Heart left ventricle (tissue), 16 donors: ENCODE data around the gene COX18. TPM values are rescaled to one million over a fixed set of nuclear protein-coding genes. Genes with fewer than 3 reads are reported as not detected.
A peak's percentile ranks its signal among the peaks of the same experiment; 100 is the strongest.

ENCODE experiments used
- ATAC-seq, 4 donors: fragments of 200-7000 bp; cut with Tn5 transposase; one replicate each; pipeline ENCODE4 v1.9.1; 2020 to 2022; ENCODE audit warnings: moderate library complexity in 4 of 4, mild to moderate bottlenecking in 3 of 4, moderate number of reproducible peaks in 1 of 4
- DNase-seq, 5 donors: peaks; one replicate each; pipeline ENCODE4 v3.0.0-alpha.2; 2020
- H3K27ac ChIP-seq, 12 donors: fragments of 200-600 bp; sonication (generic) in 4 of 12; one replicate each; pipeline versions ENCODE4 v1.5.0 to v1.8.0; 2016 to 2022; ENCODE audit warnings: mild to moderate bottlenecking in 2 of 12
- H3K27me3 ChIP-seq, 9 donors: fragments of 200-600 bp; sonication (generic) in 2 of 9; one replicate each; pipeline versions ENCODE4 v1.5.1 to v1.8.0; 2016 to 2022; ENCODE audit warnings: mild to moderate bottlenecking in 3 of 9
- H3K36me3 ChIP-seq, 9 donors: fragments of 200-600 bp; sonication (generic) in 2 of 9; one replicate each; pipeline versions ENCODE4 v1.5.0 to v1.8.0; 2018 to 2022; ENCODE audit warnings: mild to moderate bottlenecking in 2 of 9
- H3K4me1 ChIP-seq, 12 donors: fragments of 200-600 bp; sonication (generic) in 4 of 12; one replicate each; pipeline versions ENCODE4 v1.5.0 to v1.8.0; 2016 to 2022; ENCODE audit warnings: mild to moderate bottlenecking in 3 of 12
- H3K4me3 ChIP-seq, 12 donors: fragments of 200-600 bp; sonication (generic) in 4 of 12; one replicate each; pipeline versions ENCODE4 v1.5.0 to v1.8.0; 2017 to 2022; ENCODE audit warnings: mild to moderate bottlenecking in 9 of 12, moderate library complexity in 4 of 12
- H3K9me3 ChIP-seq, 12 donors: fragments of 200-600 bp; sonication (generic) in 4 of 12; one replicate each; pipeline versions ENCODE4 v1.5.0 to v1.8.0; 2016 to 2022; ENCODE audit warnings: mild to moderate bottlenecking in 1 of 12
- POLR2A ChIP-seq, 2 donors: fragments of 450-650 bp; IDR thresholded peaks; one replicate each; pipeline ENCODE4 v1.6.1; 2017; ENCODE audit warnings: antibody characterized with exemption in 2 of 2, mild to moderate bottlenecking in 2 of 2, moderate library complexity in 2 of 2
- WGBS, 4 donors: extraction: QIAGEN DNeasy Blood & Tissue Kit in 2 of 4; methylation state at CpG; one replicate each; pipeline versions ENCODE4 v1.1.5 to v1.1.7; 2013 to 2018; 5-methylcytosine and 5-hydroxymethylcytosine counted together
- intact Hi-C, 10 donors: fragments of 100-400 bp; cut with DNase I; formaldehyde crosslinking; loops; one replicate each; pipeline versions ENCODE4 v1.11.1 to v1.14.2; 2022
- polyA plus RNA-seq, 2 donors: library from polyadenylated mRNA; stranded (reverse); fragments of 200-250 nt; gene quantifications; one replicate each; pipeline ENCODE4 v1.2.3, GENCODE V29; 2013
- total RNA-seq, 9 donors: library from RNA; depleted of rRNA in 2 of 9; stranded (reverse); fragments of >200 nt in 2 of 9; fragmentation: NEBNext Ultra II Directional in 3 of 9; extraction: Animal tissue kit (Norgen Biotek cat#: 25700) in 3 of 9; gene quantifications; one replicate each; pipeline versions ENCODE4 v1.1.0 to v1.2.4, GENCODE V29; 2016 to 2023
- TF ChIP-seq, protein P1 (sequence below), 12 donors: fragments of 200-600 bp; sonication (generic) in 4 of 12; IDR thresholded peaks; one replicate each; pipeline versions ENCODE4 v1.5.0 to v1.8.0; 2018 to 2022; ENCODE audit warnings: antibody characterized with exemption in 12 of 12, mild to moderate bottlenecking in 5 of 12
- donor health status: ischemic (EF 13 %, LVEDD 7.1; RV severe dilation, severe dysfunction).
- donor health status: healthy with polysubstance abuse.
- donor health status: DM: no; HTN: yes; CAD: no.
- donor health status: DM: no; HTN: no; CAD: no.
- donor health status: ischemic (EF 25% LVEDD 6.9; RV normal size, moderate dysfunction).
- donor health status: ischemic (EF 25% LVEDD 5.7; RV mildly dilated, moderate dysfunction).
- donor health status: healthy.
- donor health status: DM: yes; HTN: yes; CAD: no.
- donor health status: ischemic (EF 35%, LVEDD 5.7; RV mildly dilated, moderate dysfunction).
- donor health status: nonischemic (EF 11% LVEDD 7.7; RV severe dilation, severe dysfunction).
- donor health status: DM: yes; HTN: yes; CAD: no.
- donor health status: PGD.
- donor health status: ischemic (EF 29% LVEDD 5.4; RV normal size, mild dysfunction).
- donor health status: nonischemic (EF 23%, LVEDD 6.1; RV moderate dilation, normal function).

COX18 gene
- total and polyA plus RNA-seq, 11 donors: 11.0 to 32.2 (median 16.2) TPM

DNA sequence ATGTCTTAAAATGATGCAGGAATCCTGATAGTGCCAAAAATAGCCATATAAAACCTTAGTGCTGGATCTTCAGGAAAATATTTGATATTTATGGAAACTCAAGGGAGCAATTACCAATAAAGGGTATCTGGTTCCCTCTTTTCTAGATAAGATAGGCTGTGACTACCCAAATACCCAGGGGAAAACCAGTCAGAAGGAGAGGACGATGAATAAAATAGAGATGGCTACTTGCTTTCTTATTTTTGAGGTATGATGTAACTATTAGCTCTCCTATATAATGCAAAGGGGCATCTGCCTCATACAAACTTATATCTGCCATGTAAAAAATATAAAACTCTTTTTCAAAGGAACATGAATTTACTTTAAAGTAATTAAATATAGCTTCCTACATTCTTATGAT is 23.4 kb upstream of the COX18 start:
- DNase-seq (no peak), ATAC-seq (no peak)
- WGBS, 4 donors: 44 to 64% (median 54%) methylated on average over 1 of the region's 1 CpG
- TF ChIP-seq, protein P1, sequence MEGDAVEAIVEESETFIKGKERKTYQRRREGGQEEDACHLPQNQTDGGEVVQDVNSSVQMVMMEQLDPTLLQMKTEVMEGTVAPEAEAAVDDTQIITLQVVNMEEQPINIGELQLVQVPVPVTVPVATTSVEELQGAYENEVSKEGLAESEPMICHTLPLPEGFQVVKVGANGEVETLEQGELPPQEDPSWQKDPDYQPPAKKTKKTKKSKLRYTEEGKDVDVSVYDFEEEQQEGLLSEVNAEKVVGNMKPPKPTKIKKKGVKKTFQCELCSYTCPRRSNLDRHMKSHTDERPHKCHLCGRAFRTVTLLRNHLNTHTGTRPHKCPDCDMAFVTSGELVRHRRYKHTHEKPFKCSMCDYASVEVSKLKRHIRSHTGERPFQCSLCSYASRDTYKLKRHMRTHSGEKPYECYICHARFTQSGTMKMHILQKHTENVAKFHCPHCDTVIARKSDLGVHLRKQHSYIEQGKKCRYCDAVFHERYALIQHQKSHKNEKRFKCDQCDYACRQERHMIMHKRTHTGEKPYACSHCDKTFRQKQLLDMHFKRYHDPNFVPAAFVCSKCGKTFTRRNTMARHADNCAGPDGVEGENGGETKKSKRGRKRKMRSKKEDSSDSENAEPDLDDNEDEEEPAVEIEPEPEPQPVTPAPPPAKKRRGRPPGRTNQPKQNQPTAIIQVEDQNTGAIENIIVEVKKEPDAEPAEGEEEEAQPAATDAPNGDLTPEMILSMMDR (IDR thresholded peaks at IDR 0.05): no peak
- no peak for TF ChIP-seq POLR2A (IDR thresholded peaks at IDR 0.05)
- Histone ChIP-seq H3K27me3 (no peaks in the 10 kb centered on the region), H3K4me1 (peaks cover 0 to 13% (median 0%) of the 10 kb centered on the region in 12 donors), H3K27ac (peak overlapping the region in 1 of 12 donors; percentile 4), H3K36me3 (peaks cover 4 to 91% (median 79%) of the 10 kb centered on the region in 9 donors), H3K4me3 (no peak overlapping the region), H3K9me3 (no peaks in the 10 kb centered on the region)
- intact Hi-C loops: no loop called here

DNA sequence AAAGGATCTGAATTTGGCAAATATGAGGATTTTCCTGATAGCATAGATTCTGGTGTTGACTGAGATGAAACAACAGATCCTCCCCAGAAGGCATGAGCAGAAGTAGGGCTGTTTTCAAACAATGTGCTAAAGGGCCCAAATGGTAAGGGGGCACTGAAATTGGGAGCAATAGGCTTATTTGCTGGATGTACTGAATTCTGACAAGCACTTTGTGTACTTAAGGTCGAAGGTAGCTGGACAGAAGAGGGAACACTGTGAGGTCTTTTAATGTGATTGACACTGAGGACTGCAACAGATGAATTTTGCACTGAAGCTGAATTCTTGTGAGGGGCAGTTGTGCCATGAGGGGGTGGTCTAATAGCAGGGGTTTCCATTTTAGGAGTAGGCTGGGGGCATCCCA is 21.2 kb upstream of the COX18 start:
- Histone ChIP-seq H3K4me3 (no peak overlapping the region), H3K36me3 (peaks cover 1 to 79% (median 61%) of the 10 kb centered on the region in 9 donors), H3K9me3 (no peaks in the 10 kb centered on the region), H3K27me3 (no peaks in the 10 kb centered on the region), H3K4me1 (peaks cover 0 to 15% (median 2%) of the 10 kb centered on the region in 12 donors), H3K27ac (no peak overlapping the region)
- WGBS, 4 donors: 95 to 100% (median 95%) methylated on average over 1 of the region's 1 CpG
- no peak for ATAC-seq
- DNase-seq: no peak
- intact Hi-C loops: no loop called here
- TF ChIP-seq, protein P1 (IDR thresholded peaks at IDR 0.05): no peak

DNA sequence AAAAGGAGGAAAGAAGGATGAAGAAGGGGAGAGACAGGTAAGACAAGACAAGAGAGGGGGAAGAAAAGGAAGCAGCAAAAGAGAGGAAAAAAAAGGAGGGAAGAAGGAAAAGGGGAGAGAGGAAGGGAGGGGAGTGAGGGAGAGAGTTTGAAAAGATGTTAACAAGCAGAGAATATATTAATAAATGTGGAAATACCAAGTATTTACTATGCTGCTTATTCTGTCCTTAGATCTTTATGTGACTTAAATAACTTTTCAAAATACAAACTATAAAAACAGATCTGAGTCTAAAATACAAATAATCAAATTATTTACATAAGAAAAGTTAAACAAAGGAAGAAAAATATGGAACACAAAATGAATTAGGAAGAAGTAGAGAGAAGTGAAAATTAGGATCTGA is 18.4 kb upstream of the COX18 start:
- DNase-seq (no peak), ATAC-seq (no peak)
- TF ChIP-seq, protein P1 (IDR thresholded peaks at IDR 0.05): no peak
- TF ChIP-seq POLR2A (IDR thresholded peaks at IDR 0.05): no peak
- H3K4me1 ChIP-seq: peaks cover 0 to 13% (median 2%) of the 10 kb centered on the region in 12 donors
- H3K9me3 ChIP-seq: no peaks in the 10 kb centered on the region
- no peak overlapping the region for H3K4me3 ChIP-seq
- intact Hi-C loops: no loop called here
- no peak overlapping the region for H3K27ac ChIP-seq
- H3K27me3 ChIP-seq: no peaks in the 10 kb centered on the region
- H3K36me3 ChIP-seq: peaks cover 0 to 76% (median 57%) of the 10 kb centered on the region in 9 donors

DNA sequence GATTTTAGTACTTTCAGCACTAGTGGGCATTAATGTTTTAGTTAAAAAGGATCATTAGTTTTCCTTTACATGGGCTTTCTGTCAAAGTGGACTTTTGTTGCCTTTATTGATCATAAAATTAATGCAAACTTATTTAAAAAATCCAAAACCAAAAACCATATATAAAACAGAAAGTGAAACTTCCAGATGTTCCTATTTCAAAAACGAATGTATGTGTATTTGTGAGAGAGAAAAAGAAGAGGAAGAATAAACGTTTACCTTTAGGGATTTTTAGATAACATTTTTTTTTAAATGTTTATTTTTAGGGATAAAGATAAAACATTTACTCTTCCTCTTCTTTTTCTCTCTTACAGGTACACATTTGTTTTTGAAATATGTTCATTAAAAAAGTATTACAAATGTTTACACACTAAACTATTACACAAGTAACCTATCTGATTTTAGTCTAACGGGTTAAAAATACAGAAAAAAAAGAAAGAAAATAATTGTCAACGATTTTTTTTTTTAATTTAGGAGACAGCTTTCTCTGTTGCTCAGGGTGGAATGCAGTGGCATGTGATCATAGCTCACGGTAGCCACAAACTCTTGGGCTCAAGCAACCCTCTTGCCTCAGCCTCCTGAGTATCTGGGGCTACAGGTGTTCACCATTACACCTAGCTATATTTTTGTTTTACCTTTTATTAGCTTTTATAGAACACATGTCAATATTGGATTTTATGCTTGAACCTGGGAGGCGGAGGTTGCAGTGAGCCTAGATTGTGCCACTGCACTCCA is 16.8 kb upstream of the COX18 start:
- peaks cover 0 to 73% (median 57%) of the 10 kb centered on the region in 9 donors for H3K36me3 ChIP-seq
- TF ChIP-seq, protein P1 (IDR thresholded peaks at IDR 0.05): no peak
- 54 to 63% (median 57%) methylated on average over 6 of the region's 6 CpGs for WGBS, 4 donors

More for the DNA sequence above, 16.8 kb upstream of the COX18 start:
- peak overlapping the region in 1 of 12 donors; percentile 29 for H3K27ac ChIP-seq
- no peaks in the 10 kb centered on the region for H3K9me3 ChIP-seq
- ATAC-seq (no peak), DNase-seq (no peak)
- no peaks in the 10 kb centered on the region for H3K27me3 ChIP-seq
- H3K4me3 ChIP-seq: peak overlapping the region in 3 of 12 donors; percentile 19 to 36 (median 26)
- intact Hi-C loops: no loop called here
- H3K4me1 ChIP-seq: peaks cover 0 to 10% (median 0%) of the 10 kb centered on the region in 12 donors
